Stimulated activated CD4-positive, alpha-beta T cell treated with anti-CD3 and anti-CD28 coated beads, TNF-alpha, amount 100 ng/mL, for 1 hour (primary cell): ENCODE results near the gene NMUR2.

Experiments
- DNase-seq, 3 donors: peaks; one replicate each; pipeline ENCODE4 v3.0.0-alpha.2; 2020; ENCODE audit warnings: low read depth in 3 of 3, low spot score in 1 of 3

Gene NMUR2

GRCh38 chr5:152369298-152369697 is 35.8 kb downstream of the NMUR2 start:
- DNase-seq, result no peak

- DNase-seq, result no peak
Measured at GRCh38 chr5:152367554-152367953, 37.5 kb downstream of the NMUR2 start.

DNA sequence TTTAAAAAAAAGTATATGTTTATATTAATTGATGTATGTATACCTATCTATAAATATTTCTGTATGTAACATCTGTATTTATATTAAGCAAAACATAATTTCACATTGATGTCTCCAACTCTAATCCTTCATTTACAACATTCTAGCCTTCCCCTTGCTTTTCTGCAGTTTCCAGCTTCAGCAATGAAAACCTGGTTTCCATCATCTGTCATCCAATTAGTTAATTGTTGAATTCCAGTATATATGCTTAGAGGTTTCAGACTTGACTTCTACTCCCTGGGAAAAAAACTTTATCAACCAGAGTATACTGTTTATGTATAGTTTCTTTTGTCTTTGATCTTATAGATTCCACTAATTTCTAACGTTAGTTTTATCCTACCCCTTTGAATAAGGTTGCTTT is 38.4 kb downstream of the NMUR2 start:
- no peak for DNase-seq

DNA sequence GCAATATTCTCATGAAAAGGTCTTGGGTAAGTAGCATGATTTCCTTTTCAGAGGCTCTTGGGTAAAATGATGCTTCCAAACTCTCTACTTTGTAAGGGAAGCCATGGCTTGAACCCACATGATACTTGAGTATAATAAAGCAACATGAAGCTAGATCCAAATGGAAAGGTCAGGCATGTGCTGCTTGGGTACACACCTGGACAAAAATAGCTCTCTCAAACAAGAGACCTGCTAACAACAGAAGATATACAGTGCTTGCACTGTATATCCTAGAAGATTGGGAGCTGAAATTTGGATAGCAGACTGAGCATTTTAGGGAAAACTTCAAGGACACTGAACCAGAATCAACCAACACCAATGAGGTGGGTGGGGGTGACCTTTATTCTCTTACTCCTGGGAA is 40.2 kb downstream of the NMUR2 start:
- no peak for DNase-seq

DNA sequence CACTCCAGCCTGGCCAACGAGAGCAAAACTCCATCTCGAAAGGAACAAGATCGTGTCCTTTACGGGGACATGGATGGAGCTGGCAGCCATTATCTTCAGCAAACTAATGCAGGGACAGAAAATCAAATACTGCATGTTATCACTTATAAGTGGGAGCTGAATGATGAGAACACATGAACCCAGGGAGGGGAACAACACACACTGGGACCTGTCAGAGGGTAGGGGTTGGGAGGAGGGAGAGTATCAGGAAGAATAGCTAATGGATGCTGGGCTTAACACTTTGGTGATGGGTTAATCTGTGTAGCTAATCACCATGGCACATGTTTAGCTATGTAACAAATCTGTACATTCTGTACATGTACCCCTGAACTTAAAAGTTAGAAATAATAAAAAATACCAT is 40.9 kb downstream of the NMUR2 start:
- no peak for DNase-seq

DNA sequence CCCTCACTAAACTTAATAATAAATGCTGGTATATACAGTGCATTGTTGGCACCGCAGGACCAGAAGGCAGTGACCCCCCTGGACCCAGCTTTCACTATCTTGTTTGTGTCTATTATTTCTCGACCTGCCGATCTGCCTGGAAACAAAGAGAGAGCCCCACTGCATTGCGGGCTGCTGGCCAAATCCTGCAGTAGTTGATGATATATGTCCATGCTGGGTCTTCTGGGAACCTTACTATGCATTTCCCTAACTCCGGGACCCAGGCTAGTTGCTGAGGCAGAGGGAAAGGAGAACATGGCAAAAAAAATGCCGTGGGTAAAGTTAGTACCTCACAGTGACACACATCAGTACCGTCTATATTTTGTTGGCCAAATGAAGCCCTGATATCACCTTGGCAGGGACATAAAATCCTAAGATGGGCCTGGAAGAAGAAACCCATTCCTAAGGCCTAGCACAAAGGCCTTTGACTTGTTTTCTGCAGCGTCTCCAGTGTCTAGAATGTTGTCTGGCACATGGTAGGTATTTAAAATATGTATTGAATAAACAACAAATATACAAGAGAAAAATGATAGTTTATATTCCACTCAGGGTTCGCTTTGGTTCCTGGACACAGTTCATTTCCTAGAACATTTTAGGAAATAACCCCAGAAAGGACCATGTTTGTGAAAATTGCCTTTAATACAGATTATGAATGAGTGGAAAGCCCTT is 46.1 kb downstream of the NMUR2 start:
- no peak for DNase-seq

GRCh38 chr5:152356506-152356905 is 48.6 kb downstream of the NMUR2 start:
- no peak for DNase-seq

GRCh38 chr5:152355061-152355460 is 50.0 kb downstream of the NMUR2 start:
- DNase-seq, result no peak

- DNase-seq, result no peak
Measured at GRCh38 chr5:152353001-152353400, 52.1 kb downstream of the NMUR2 start.

- DNase-seq, result peak in 1 of 3 donors; percentile 1
Measured at GRCh38 chr5:152349683-152350526, 55.2 kb downstream of the NMUR2 start.
